ENCODE measurements around the gene PCBP3. TPM values are rescaled to one million over a fixed set of nuclear protein-coding genes. Genes with fewer than 3 reads are reported as not detected.

The PCBP3 gene
- total and polyA plus RNA-seq, 12 donors: 1.7 to 15.8 (median 4.7) TPM

GRCh38 chr21:45947716-45948255 is 304.3 kb downstream of the PCBP3 start:
- no peak for DNase-seq
- TF ChIP-seq CTCF (IDR thresholded peaks at IDR 0.05): no peak
- no peak for TF ChIP-seq POLR2A (IDR thresholded peaks at IDR 0.05)

GRCh38 chr21:45948576-45949141 is 305.1 kb downstream of the PCBP3 start:
- 69 to 79% (median 72%) methylated on average over 27 to 29 of the region's 29 CpGs for WGBS, 4 donors
- intact Hi-C loops (cut with DNase I): no loop called here
- Histone ChIP-seq H3K27me3 (no peaks in the 10 kb centered on the region), H3K4me1 (replicated peaks in 1 of 2) (no peaks in the 10 kb centered on the region), H3K36me3 (replicated peaks in 1 of 2) (no peaks in the 10 kb centered on the region), H3K9me3 (replicated peaks in 1 of 3) (no peaks in the 10 kb centered on the region), H3K4me3 (no peak overlapping the region), H3K27ac (no peak overlapping the region)
- TF ChIP-seq POLR2A (IDR thresholded peaks at IDR 0.05): no peak
- no peak for TF ChIP-seq CTCF (IDR thresholded peaks at IDR 0.05)
- DNase-seq: no peak

More at GRCh38 chr21:45947716-45948255, 304.3 kb downstream of the PCBP3 start:
- Histone ChIP-seq H3K4me1 (replicated peaks in 1 of 2) (no peaks in the 10 kb centered on the region), H3K9me3 (replicated peaks in 1 of 3) (no peaks in the 10 kb centered on the region), H3K27ac (no peak overlapping the region), H3K36me3 (replicated peaks in 1 of 2) (no peaks in the 10 kb centered on the region), H3K27me3 (no peaks in the 10 kb centered on the region), H3K4me3 (no peak overlapping the region)
- WGBS, 4 donors: 85 to 90% (median 87%) methylated on average over 16 of the region's 16 CpGs
- intact Hi-C loops (cut with DNase I): no loop called here

GRCh38 chr21:45949928-45950739 is 306.6 kb downstream of the PCBP3 start:
- no peak overlapping the region for H3K27ac ChIP-seq
- intact Hi-C loops (cut with DNase I): no loop called here
- H3K4me3 ChIP-seq: no peak overlapping the region
- DNase-seq: no peak
- 76 to 88% (median 81%) methylated on average over 25 to 35 of the region's 35 CpGs for WGBS, 4 donors
- no peaks in the 10 kb centered on the region for H3K9me3 ChIP-seq (replicated peaks in 1 of 3)
- H3K4me1 ChIP-seq (replicated peaks in 1 of 2): no peaks in the 10 kb centered on the region
- H3K36me3 ChIP-seq (replicated peaks in 1 of 2): no peaks in the 10 kb centered on the region
- no peak for TF ChIP-seq POLR2A (IDR thresholded peaks at IDR 0.05)
- no peak for TF ChIP-seq CTCF (IDR thresholded peaks at IDR 0.05)
- H3K27me3 ChIP-seq: no peaks in the 10 kb centered on the region

GRCh38 chr21:45950740-45951515 is 307.4 kb downstream of the PCBP3 start:
- H3K36me3 ChIP-seq (replicated peaks in 1 of 2): no peaks in the 10 kb centered on the region
- no peaks in the 10 kb centered on the region for H3K9me3 ChIP-seq (replicated peaks in 1 of 3)
- H3K4me3 ChIP-seq: no peak overlapping the region
- no peak for DNase-seq
- H3K27me3 ChIP-seq: no peaks in the 10 kb centered on the region
- intact Hi-C loops (cut with DNase I): no loop called here
- WGBS, 4 donors: 25 to 57% (median 44%) methylated on average over 14 to 21 of the region's 21 CpGs
- no peak for TF ChIP-seq CTCF (IDR thresholded peaks at IDR 0.05)
- no peak for TF ChIP-seq POLR2A (IDR thresholded peaks at IDR 0.05)
- no peaks in the 10 kb centered on the region for H3K4me1 ChIP-seq (replicated peaks in 1 of 2)
- H3K27ac ChIP-seq: no peak overlapping the region
